ENCODE measurements around the gene CD55. TPM values are rescaled to one million over a fixed set of nuclear protein-coding genes. Genes with fewer than 3 reads are reported as not detected.

The CD55 gene
- polyA plus RNA-seq, 1 of the 3 experiments (the other 2 are of a cell fraction): 10.4 TPM

DNA sequence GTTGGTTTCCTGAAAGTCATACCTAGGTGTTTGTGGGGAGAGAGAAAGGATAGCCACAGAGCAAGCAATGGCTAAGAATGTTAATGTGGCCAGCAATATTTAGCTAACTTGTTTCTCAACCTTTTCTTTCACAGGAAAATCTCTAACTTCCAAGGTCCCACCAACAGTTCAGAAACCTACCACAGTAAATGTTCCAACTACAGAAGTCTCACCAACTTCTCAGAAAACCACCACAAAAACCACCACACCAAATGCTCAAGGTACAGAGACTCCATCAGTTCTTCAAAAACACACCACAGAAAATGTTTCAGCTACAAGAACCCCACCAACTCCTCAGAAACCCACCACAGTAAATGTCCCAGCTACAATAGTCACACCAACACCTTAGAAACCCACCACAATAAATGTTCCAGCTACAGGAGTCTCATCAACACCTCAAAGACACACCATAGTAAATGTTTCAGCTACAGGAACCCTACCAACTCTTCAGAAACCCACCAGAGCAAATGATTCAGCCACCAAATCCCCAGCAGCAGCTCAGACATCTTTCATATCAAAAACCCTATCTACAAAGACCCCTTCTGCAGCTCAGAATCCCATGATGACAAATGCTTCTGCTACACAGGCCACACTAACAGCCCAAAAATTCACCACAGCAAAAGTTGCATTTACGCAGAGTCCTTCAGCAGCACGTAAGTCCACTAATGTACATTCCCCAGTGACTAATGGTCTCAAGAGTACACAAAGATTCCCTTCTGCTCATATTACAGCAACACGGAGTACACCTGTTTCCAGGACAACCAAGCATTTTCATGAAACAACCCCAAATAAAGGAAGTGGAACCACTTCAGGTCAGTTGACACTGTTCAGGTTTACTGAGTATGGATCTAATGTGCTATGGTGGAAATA is 15.3 kb downstream of the CD55 start:
- Histone ChIP-seq H3K9me2 (no peaks in the 10 kb centered on the region), H3K79me2 (ENCODE audit: insufficient read depth) (no peaks in the 10 kb centered on the region), H3K4me3 (ENCODE audit: low read depth in 2 of 2, low read length in 1 of 2) (no peak overlapping the region), H2AFZ (ENCODE audit: low read depth) (no peak overlapping the region), H3K27ac (ENCODE audit: low read depth in 2 of 2, low read length in 1 of 2) (no peak overlapping the region), H3K4me1 (ENCODE audit: control insufficient read depth in 1 of 2, insufficient read depth in 2 of 2, low read depth in 1 of 2, low read length in 1 of 2) (no peaks in the 10 kb centered on the region), H3K27me3 (ENCODE audit: insufficient read depth) (no peaks in the 10 kb centered on the region), H3F3A (replicated peaks; ENCODE audit: insufficient read depth) (no peaks in the 10 kb centered on the region), H3K9me3 (no peaks in the 10 kb centered on the region), H4K20me1 (ENCODE audit: insufficient read depth) (no peaks in the 10 kb centered on the region), H3K4me2 (no peak overlapping the region), H3K36me3 (replicated peaks in 1 of 2; ENCODE audit: control insufficient read depth in 1 of 2, insufficient read depth in 2 of 2, low read length in 1 of 2) (no peaks in the 10 kb centered on the region), H3K9ac (no peak overlapping the region)
- DNase-seq: no peak
- POLR2A ChIA-PET: no interaction called here
- TF ChIP-seq JUND (IDR thresholded peaks at IDR 0.05): no peak
- CTCF ChIA-PET: no interaction called here
- WGBS (ENCODE audit: low lambda C conversion rate): 26% methylated on average over 3 of the region's 3 CpGs

DNA sequence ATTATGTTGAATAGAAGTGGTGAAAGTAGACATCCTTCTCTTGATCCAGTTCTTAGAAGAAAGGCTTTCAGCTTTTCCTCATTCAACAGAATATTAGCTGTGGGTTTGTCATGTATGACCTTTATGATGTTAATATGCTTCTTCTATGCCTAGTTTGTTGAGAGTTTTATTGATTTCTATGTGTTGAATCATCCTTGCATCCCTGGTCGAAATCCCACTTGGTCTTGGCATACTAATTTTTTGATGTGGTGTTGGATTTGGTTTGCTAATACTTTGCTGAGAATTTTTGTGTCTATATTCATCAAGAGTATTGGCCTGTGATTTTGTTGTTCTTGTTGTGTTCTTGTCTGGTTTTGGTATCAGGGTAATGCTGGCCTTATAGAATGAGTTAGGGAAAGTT is 20.9 kb downstream of the CD55 start:
- 3% methylated on average over 1 of the region's 1 CpG for WGBS (ENCODE audit: low lambda C conversion rate)
- Histone ChIP-seq H3K9me3 (no peaks in the 10 kb centered on the region), H2AFZ (ENCODE audit: low read depth) (no peak overlapping the region), H3K36me3 (replicated peaks in 1 of 2; ENCODE audit: control insufficient read depth in 1 of 2, insufficient read depth in 2 of 2, low read length in 1 of 2) (no peaks in the 10 kb centered on the region), H3K4me3 (ENCODE audit: low read depth in 2 of 2, low read length in 1 of 2) (no peak overlapping the region), H3K4me2 (no peak overlapping the region), H3K27ac (ENCODE audit: low read depth in 2 of 2, low read length in 1 of 2) (no peak overlapping the region), H3F3A (replicated peaks; ENCODE audit: insufficient read depth) (no peaks in the 10 kb centered on the region), H3K9ac (no peak overlapping the region), H3K79me2 (ENCODE audit: insufficient read depth) (no peaks in the 10 kb centered on the region), H3K4me1 (ENCODE audit: control insufficient read depth in 1 of 2, insufficient read depth in 2 of 2, low read depth in 1 of 2, low read length in 1 of 2) (no peaks in the 10 kb centered on the region), H4K20me1 (ENCODE audit: insufficient read depth) (no peaks in the 10 kb centered on the region), H3K27me3 (ENCODE audit: insufficient read depth) (no peaks in the 10 kb centered on the region), H3K9me2 (no peaks in the 10 kb centered on the region)
- POLR2A ChIA-PET: no interaction called here
- TF ChIP-seq, protein P1, sequence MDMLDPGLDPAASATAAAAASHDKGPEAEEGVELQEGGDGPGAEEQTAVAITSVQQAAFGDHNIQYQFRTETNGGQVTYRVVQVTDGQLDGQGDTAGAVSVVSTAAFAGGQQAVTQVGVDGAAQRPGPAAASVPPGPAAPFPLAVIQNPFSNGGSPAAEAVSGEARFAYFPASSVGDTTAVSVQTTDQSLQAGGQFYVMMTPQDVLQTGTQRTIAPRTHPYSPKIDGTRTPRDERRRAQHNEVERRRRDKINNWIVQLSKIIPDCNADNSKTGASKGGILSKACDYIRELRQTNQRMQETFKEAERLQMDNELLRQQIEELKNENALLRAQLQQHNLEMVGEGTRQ (IDR thresholded peaks at IDR 0.05; ENCODE audit: borderline replicate concordance, low read depth, low read length): no peak
- TF ChIP-seq RFX5 (IDR thresholded peaks at IDR 0.05; ENCODE audit: low read length) (no peak), RCOR1 (IDR thresholded peaks at IDR 0.05; ENCODE audit: low read length) (no peak), JUND (IDR thresholded peaks at IDR 0.05) (no peak), FOSL2 (IDR thresholded peaks at IDR 0.05; ENCODE audit: borderline replicate concordance, low read depth) (no peak), RXRA (IDR thresholded peaks at IDR 0.05; ENCODE audit: borderline replicate concordance, low read depth) (no peak), MEF2A (IDR thresholded peaks at IDR 0.05; ENCODE audit: borderline replicate concordance, low read depth) (no peak)
- DNase-seq: no peak
- CTCF ChIA-PET: no interaction called here

DNA sequence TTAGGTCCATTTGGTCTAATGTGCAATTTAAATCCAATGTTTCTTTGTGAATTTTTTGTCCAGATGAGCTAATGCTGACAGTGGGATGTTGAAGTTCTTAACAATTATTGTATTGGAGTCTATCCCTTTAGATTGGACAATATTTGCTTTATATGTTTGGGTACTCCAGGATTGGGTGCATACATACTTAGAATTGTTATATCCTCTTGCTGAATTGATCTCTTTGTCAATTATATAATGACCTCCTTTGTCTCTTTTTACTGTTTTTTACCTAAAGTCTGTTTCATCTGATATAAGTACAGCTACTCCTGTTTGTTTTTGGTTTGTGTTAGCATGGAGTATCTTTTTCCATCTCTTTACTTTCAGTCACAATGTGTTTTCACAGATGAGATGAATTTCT is 22.2 kb downstream of the CD55 start:
- Histone ChIP-seq H3F3A (replicated peaks; ENCODE audit: insufficient read depth) (no peaks in the 10 kb centered on the region), H3K4me2 (no peak overlapping the region), H3K9me3 (no peaks in the 10 kb centered on the region), H3K9ac (no peak overlapping the region), H2AFZ (ENCODE audit: low read depth) (no peak overlapping the region), H4K20me1 (ENCODE audit: insufficient read depth) (no peaks in the 10 kb centered on the region), H3K36me3 (replicated peaks in 1 of 2; ENCODE audit: control insufficient read depth in 1 of 2, insufficient read depth in 2 of 2, low read length in 1 of 2) (no peaks in the 10 kb centered on the region), H3K27ac (ENCODE audit: low read depth in 2 of 2, low read length in 1 of 2) (no peak overlapping the region), H3K9me2 (no peaks in the 10 kb centered on the region), H3K27me3 (ENCODE audit: insufficient read depth) (no peaks in the 10 kb centered on the region), H3K79me2 (ENCODE audit: insufficient read depth) (no peaks in the 10 kb centered on the region), H3K4me3 (ENCODE audit: low read depth in 2 of 2, low read length in 1 of 2) (no peak overlapping the region), H3K4me1 (ENCODE audit: control insufficient read depth in 1 of 2, insufficient read depth in 2 of 2, low read depth in 1 of 2, low read length in 1 of 2) (no peaks in the 10 kb centered on the region)
- CTCF ChIA-PET: no interaction called here
- POLR2A ChIA-PET: no interaction called here
- TF ChIP-seq USF1 (IDR thresholded peaks at IDR 0.05; ENCODE audit: borderline replicate concordance, low read depth) (no peak), TAF1 (IDR thresholded peaks at IDR 0.05; ENCODE audit: borderline replicate concordance, low read depth, low read length) (no peak)
- TF ChIP-seq, protein P2, sequence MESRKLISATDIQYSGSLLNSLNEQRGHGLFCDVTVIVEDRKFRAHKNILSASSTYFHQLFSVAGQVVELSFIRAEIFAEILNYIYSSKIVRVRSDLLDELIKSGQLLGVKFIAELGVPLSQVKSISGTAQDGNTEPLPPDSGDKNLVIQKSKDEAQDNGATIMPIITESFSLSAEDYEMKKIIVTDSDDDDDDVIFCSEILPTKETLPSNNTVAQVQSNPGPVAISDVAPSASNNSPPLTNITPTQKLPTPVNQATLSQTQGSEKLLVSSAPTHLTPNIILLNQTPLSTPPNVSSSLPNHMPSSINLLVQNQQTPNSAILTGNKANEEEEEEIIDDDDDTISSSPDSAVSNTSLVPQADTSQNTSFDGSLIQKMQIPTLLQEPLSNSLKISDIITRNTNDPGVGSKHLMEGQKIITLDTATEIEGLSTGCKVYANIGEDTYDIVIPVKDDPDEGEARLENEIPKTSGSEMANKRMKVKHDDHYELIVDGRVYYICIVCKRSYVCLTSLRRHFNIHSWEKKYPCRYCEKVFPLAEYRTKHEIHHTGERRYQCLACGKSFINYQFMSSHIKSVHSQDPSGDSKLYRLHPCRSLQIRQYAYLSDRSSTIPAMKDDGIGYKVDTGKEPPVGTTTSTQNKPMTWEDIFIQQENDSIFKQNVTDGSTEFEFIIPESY (IDR thresholded peaks at IDR 0.05; ENCODE audit: borderline replicate concordance, low read depth): no peak
- DNase-seq: no peak
